C4-2B (cell line): ENCODE measurements around the gene ZNF22.

Source experiments
- H3K27ac ChIP-seq: fragments of 450-650 bp; 2 replicates; pipeline ENCODE4 v1.5.1; 2017
- CTCF ChIP-seq: fragments of 450-650 bp; conservative IDR thresholded peaks from 2 replicates; pipeline ENCODE4 v1.5.1; 2017; ENCODE audit warnings: mild to moderate bottlenecking
- ZFX ChIP-seq: fragments of 450-650 bp; IDR thresholded peaks from 2 replicates; pipeline ENCODE4 v1.6.1; 2017

ZNF22 gene

DNA sequence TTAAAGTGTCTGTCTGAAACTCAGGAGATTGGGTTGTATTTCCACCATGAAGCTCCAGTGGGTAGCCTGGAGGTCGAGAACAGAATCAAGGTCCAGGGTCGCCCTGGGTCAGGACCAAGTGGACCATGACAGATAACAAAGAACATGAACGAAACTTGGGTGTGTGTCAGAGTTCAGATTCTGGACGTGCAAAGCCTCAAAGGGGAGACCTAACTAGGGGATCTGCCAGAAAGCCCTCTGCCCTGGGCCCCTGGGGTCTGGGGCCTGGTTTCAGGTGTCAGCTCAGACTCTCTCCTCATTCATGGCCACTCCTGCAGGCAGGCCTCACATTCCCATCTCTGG, 39.5 kb upstream of the ZNF22 start:
- H3K27ac ChIP-seq: no peak overlapping the region
- no peak for TF ChIP-seq ZFX
- TF ChIP-seq CTCF: no peak

DNA sequence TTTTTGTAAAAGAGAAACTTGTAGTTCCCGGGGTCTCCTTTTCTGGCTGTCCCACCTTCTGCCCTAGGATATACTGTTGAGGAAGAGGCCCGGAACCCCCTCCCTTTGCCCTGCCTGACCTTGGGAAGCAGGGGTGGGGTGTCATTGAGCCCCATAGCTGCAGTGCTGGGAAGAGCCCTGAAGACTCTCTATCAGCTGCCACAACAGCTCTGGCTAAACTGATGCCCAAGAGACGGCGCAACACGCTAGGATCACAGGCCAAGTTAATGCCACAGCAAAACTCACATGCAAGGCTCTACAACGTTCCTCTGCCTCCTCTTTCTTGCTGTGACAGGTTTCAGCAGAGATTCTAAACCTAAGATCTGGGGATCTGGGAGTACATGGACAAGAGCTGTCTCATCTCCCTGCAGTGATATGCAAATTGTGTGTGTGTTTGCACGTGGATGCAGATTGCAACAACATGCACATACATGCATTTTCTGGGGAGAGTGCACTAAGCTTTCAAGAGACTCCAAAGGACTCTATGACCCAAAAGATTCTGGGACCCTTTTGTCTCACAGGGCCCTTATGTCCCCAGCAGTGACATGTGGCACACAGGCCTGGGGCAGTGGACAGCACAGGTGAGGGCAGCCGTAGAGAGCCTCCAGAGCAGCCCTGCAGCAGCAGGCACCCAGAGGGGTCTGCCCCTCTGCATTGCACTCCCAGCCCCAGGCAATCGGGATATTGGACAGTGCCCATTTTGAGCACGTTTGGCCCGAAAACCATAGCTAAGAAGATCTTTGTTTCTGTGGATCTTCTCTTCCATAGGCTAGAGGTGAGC, 38.6 kb upstream of the ZNF22 start:
- H3K27ac ChIP-seq: no peak overlapping the region
- no peak for TF ChIP-seq CTCF
- no peak for TF ChIP-seq ZFX

DNA sequence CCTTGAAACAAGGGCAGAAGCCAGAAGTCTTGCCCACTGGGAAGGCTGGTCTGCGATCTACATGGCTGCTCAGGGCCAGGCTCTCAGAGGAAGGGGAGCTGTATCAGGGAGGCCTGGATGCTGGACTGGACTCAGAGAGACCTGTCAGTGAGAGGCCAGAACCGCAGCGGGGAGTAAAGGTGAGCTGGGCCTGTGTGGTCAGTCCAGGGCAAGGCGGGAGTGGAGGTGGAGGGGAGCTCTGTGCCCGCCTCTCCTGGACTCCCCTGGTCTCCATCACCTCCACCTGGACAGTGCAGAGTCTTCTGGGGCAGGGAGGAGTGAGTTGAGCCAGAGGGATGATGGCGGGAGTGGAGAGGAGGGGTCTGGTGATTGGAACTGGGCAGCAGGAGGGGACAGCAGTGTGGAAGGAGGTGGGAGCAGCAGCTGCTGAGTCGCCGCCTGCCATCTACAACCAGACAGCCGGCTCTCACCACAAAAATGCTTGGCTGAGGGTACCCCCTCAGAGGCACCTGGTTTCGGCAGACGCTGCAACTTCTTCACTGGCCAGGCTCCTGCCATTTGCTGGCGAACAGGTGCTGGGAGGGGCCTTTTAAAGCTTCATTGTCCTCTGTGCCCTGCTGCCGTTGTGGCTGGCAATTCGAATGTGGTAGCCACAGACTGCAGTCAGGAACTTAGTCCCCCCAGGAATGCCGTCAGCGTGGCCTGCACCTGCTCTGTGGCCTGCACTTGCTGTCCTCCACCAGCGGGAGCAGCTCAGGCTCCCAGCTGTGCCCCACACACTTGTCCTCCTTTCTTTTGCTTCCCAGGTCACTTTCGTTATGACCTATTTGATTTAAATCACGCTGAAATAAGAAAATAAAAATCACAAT, 37.6 kb upstream of the ZNF22 start:
- no peak overlapping the region for H3K27ac ChIP-seq
- no peak for TF ChIP-seq ZFX

GRCh38 chr10:44963772-44964633, 36.7 kb upstream of the ZNF22 start:
- 0 out of 2 replicates have a peak overlapping the region, but pooled peaks have one; percentile 2 for H3K27ac ChIP-seq

DNA sequence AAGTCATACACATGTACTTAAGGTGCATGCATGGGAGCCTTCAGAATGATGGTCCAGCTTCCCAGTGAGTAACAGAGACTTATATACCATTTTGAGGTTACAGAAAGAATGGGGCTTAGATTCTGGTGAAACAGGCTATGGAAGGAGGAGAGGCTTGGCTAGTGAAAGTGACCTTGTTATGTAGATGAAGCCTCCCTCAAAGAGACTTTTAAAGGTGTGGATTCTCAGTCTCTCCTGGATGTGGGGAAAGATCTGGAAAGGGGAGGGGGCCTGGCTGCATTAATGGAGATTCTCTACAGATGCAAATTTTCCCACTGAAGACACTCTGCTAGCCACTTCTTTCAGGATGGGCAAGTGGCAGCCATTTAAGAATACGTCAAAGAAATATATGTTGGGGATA, 35.6 kb upstream of the ZNF22 start:
- no peak overlapping the region for H3K27ac ChIP-seq
- TF ChIP-seq ZFX (no peak), CTCF (no peak)

More at GRCh38 chr10:44963772-44964633, 36.7 kb upstream of the ZNF22 start:
- TF ChIP-seq ZFX: no peak
- TF ChIP-seq CTCF: no peak; the same call in 1 of the 2 replicates

DNA sequence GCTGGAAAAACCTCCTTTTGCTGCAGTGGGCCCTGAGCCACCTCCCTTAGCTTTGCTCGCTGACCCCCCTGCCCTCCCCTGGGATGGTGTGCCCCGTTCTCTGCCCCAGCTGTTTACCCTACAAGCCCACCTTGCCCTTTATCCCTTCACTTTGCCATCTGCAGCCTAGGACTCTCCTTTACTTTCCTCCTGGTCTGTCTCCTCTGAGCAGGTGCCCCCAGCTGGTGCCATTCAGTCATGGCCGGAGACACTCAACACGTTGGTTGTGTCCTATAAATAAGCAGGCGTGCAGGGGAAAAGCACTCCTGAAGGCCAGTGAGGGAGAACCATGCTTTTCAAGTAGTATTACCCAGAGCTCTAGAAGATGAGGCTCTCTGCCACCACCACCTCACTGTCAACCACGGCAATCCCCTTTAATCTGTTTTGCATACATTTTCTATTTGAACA, 35.0 kb upstream of the ZNF22 start:
- TF ChIP-seq ZFX: no peak
- TF ChIP-seq CTCF: no peak

GRCh38 chr10:44966129-44966815, 34.5 kb upstream of the ZNF22 start:
- no peak for TF ChIP-seq ZFX
- TF ChIP-seq CTCF: no peak
- H3K27ac ChIP-seq: no peak overlapping the region

More for the DNA sequence above, 35.0 kb upstream of the ZNF22 start:
- no peak overlapping the region for H3K27ac ChIP-seq
